ENCODE results near the gene CBLB.

CBLB gene

DNA sequence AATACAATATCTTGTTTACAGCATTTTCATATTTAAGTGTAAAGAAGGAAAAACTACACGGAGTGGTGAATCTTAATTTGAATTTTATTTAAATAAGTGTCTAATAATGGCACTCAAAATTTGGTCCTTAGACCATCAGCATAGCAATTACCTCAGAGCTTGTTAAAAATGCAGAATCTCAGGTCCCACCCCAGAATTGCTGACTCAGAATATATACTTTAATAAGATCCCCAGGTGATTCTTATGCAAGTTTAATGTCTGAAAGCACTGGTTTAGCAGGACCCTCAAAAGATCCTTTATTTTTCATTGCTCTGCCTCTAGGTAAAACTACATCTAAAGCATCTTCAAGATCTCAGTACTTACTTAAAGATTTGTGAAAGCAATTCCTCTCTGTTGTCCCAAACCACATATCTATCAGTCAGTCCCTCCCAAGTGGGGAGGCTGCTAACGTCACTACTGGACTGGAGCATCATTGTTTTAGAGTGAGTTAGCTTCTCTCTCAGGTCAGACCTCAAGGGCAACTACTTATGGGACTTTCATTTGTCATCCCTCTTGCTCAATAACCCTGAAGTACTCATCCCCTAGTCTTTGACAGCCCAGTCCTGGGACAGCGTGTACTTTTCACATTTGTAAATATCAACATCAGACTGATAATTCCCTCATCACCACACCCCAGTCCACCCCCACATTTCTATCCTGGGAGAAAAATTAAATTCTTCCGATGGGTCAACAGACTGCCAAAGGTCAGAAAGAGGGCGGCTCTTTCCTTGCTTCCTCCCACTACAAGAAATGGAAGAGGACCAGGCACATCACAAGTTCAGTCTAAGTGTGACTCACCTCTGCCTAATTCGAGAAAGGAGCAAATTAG, 76.7 kb downstream of the CBLB start:
- no peak overlapping the region for H3K27ac ChIP-seq

GRCh38 chr3:105791131-105791530, 77.7 kb downstream of the CBLB start:
- DNase-seq (ENCODE audit: low read depth, low spot score) = no peak
- H3K27ac ChIP-seq = no peak overlapping the region

More for the DNA sequence above, 76.7 kb downstream of the CBLB start:
- no peak for DNase-seq (ENCODE audit: low read depth, low spot score)

- H3K27ac ChIP-seq = no peak overlapping the region
- no peak for DNase-seq (ENCODE audit: low read depth, low spot score)
These were observed 78.3 kb downstream of the CBLB start for GRCh38 chr3:105790534-105790933.

DNA sequence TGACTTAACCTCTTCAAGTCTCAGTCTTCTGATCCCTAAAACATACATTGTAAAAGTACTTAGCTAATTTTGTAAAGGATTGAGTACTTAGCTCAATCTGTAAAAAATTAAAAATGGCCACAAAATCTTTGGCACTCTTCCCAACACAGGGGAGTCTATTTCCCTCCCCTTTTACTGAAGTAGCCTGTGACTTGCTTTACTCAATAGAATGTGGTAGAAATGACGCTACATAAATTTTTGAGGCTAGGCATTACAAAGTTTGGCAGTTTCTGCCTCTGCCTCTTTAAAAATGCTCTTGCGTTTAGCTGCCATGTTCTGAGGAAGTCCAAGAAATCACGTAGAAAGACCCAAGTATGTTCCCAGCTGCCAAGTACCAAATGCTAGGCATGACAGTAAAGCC, 80.2 kb downstream of the CBLB start:
- H3K27ac ChIP-seq = no peak overlapping the region
- DNase-seq (ENCODE audit: low read depth, low spot score) = no peak

DNA sequence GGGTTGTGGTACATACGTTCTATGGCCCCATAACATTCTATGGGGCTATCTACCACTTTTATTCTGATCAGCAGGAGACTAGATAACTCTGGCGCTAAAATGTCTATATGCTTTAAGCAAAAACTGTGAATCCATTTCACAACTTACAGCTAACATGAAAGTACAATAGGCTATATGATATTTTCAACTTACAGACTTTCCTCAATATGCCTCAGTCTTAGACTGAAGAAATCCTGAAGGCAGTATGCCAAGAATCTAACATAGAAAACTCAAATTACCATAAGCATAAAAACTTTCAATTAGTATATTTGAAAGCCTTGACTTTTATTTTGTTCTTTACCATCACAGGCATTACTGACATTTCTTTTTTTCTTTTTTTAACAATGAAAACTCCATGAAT, 81.4 kb downstream of the CBLB start:
- no peak for DNase-seq (ENCODE audit: low read depth, low spot score)
- H3K27ac ChIP-seq = no peak overlapping the region

- H3K27ac ChIP-seq = no peak overlapping the region
- no peak for DNase-seq (ENCODE audit: low read depth, low spot score)
These were observed 81.8 kb downstream of the CBLB start for GRCh38 chr3:105786990-105787389.

DNA sequence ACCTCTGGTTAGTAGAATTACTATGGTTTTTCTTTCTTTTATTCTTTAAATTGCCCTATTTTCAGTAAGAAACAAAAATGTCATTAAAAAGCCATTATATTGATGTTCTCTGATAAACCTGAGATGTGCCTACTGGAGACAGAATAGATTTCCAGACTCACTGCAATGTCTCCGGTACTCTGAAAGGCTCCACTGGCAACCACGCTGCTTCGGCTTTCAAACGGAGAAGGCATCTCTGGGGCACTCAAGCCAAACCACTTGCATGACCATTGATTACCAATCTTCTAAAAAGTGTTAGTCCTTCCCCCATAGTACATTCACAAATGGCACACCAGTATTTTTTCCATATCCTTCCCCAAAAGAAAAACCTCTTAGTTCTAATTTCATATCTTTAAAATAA, 82.6 kb downstream of the CBLB start:
- no peak for DNase-seq (ENCODE audit: low read depth, low spot score)
- no peak overlapping the region for H3K27ac ChIP-seq

DNA sequence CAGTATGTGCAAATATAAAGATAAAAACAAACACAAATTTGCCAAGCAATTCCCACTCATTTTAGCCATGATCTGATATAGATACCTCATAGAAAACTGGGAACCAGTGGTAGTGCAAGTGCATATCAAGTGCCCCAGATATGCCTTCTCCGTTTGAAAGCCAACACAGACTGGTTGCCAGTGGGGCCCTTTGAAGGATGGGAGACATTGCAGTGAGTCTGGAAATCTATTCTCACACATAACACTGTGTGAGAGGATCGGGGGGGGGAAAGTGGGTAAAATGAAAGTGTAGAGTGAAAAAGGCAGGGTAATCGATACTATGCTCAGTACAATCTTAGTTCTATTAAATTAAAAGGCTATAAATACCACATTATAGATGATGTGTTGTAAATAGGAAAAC, 83.0 kb downstream of the CBLB start:
- no peak for DNase-seq (ENCODE audit: low read depth, low spot score)
- H3K27ac ChIP-seq = no peak overlapping the region

GRCh38 chr3:105783631-105784030, 85.2 kb downstream of the CBLB start:
- DNase-seq (ENCODE audit: low read depth, low spot score) = no peak
- no peak overlapping the region for H3K27ac ChIP-seq

DNA sequence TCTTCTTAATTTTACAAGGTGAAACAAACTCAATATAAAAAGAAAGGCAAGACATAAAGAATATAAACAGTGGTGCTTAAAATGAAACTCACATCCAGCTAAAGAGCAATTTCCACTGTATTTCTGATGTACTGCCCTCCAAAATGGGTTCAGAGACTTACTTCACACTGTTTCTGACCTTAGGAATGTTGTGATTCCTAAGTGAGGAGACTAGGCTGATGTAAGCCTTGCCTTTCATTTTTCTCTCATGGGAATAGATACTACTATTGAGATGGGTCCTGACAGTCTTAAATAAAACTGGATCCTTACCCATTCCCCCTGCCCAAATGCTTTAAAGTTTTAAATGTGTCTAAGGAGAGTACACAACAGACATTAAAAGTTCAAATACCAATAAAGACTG, 86.9 kb downstream of the CBLB start:
- no peak for DNase-seq (ENCODE audit: low read depth, low spot score)
- H3K27ac ChIP-seq = no peak overlapping the region

DNA sequence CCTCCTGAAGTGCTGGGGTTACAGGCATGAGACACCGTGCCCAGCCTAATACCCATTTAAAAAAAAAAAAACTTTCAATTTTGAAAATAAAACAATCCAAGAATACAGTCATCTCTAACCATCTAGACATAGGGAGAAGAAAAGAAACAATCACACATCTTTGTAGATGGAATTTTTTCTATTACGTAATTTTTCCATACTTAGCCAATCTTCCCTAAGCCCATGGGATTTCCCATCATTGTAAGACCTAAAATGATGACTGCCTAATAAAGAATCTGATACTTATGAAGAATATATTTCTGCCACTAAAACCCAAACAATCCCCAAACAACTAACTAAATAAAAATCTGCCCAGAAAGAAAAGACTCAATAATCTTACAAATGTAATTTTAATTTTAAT, 88.7 kb downstream of the CBLB start:
- no peak overlapping the region for H3K27ac ChIP-seq
- DNase-seq (ENCODE audit: low read depth, low spot score) = no peak

DNA sequence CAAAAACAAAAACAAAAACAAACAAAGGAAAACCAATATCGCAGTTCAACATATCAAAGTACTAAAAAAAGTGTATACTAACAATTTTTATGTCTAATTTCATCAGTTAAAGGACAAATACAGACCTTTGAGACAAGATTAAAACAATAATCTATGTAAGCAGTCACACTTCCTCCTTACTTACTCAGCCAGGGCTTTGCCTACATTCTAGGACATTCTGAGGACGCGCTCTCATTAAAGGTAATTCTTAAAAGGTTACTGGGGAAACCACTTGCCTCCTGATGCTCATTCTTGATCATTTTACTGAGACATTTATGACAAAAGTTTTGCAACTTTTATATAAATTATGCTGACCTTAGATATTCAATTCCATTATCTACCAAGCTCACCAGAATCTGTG, 93.4 kb downstream of the CBLB start:
- no peak for DNase-seq (ENCODE audit: low read depth, low spot score)
- no peak overlapping the region for H3K27ac ChIP-seq

- DNase-seq (ENCODE audit: low read depth, low spot score) = no peak
- H3K27ac ChIP-seq = no peak overlapping the region
These were observed 94.2 kb downstream of the CBLB start for GRCh38 chr3:105774444-105775180.

- H3K27ac ChIP-seq = no peak overlapping the region
- DNase-seq (ENCODE audit: low read depth, low spot score) = no peak
These were observed 95.5 kb downstream of the CBLB start for GRCh38 chr3:105773291-105773690.

GRCh38 chr3:105772635-105773034, 96.2 kb downstream of the CBLB start:
- H3K27ac ChIP-seq = no peak overlapping the region
- DNase-seq (ENCODE audit: low read depth, low spot score) = no peak

DNA sequence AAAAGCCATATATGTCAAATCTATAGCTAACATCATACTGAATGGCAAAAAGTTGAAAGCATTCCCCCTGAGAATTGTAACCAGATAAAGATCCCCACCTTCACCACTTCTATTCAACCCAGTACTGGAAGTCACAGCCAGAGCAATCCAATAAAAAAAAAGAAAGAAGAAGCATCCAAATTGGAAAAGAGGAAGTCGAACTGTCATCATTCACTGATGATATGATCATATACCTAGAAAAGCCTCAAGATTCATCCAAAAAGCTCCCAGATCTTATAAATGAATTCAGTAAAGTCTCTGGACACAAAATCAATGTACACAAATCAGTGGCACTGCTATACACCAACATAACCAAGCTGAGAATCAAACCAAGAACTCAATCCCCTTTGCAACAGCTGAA, 97.4 kb downstream of the CBLB start:
- no peak for DNase-seq (ENCODE audit: low read depth, low spot score)
- H3K27ac ChIP-seq = no peak overlapping the region

DNA sequence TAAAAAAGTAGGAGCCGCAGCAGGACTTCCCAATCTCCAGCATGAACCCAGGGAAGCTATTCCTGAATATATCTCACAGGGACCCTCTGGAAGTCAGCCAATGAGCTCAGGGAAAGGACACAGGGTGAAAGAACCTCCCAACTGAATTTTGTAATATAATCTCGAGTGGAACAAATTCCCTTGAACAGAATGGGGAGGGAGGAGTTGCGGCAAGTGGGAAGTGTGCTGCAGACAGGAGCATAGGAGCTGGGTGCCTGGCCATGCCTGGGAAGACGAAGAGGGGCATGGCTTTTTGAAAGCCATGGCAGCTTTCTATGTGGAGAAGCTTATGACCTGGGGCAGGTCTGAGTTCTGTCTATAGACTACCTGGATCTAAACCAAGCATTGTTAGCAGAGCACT, 98.4 kb downstream of the CBLB start:
- DNase-seq (ENCODE audit: low read depth, low spot score) = no peak

GRCh38 chr3:105767776-105768175, 101.0 kb downstream of the CBLB start:
- H3K27ac ChIP-seq = no peak overlapping the region
- DNase-seq (ENCODE audit: low read depth, low spot score) = no peak

More for the DNA sequence above, 98.4 kb downstream of the CBLB start:
- no peak overlapping the region for H3K27ac ChIP-seq

GRCh38 chr3:105767216-105767615, 101.6 kb downstream of the CBLB start:
- H3K27ac ChIP-seq = no peak overlapping the region
- DNase-seq (ENCODE audit: low read depth, low spot score) = no peak

- DNase-seq (ENCODE audit: low read depth, low spot score) = no peak
- H3K27ac ChIP-seq = no peak overlapping the region
These were observed 103.5 kb downstream of the CBLB start for GRCh38 chr3:105765308-105765639.

GRCh38 chr3:105764378-105765307, 104.2 kb downstream of the CBLB start:
- H3K27ac ChIP-seq = no peak overlapping the region
- no peak for DNase-seq (ENCODE audit: low read depth, low spot score)
